T-helper 17 cell (primary cell): Measurements from ENCODE around the gene GLIPR1. TPM values are rescaled to one million over a fixed set of nuclear protein-coding genes. Genes with fewer than 3 reads are reported as not detected.
"Not testable (repeated sequence)": the region's sequence is repeated elsewhere in the genome, so short reads cannot be mapped to it uniquely, and the experiment has no call there.

Experiments used
- ATAC-seq: fragments of 150-1000 bp; cut with Tn5 transposase; 2 replicates; pipeline ENCODE4 v1.10.0; 2021; ENCODE audit warnings: mild to moderate bottlenecking, moderate library complexity
- DNase-seq, 3 donors: peaks; one replicate each; pipeline versions ENCODE4 v3.0.0 to v3.0.0-alpha.2; 2020 to 2021
- H3K9me3 ChIP-seq: one replicate; pipeline ENCODE4 v1.7.0; 2013; ENCODE audit warnings: low read length, mild to moderate bottlenecking; ENCODE audit not compliant: control insufficient read depth, poor library complexity, severe bottlenecking
- H3K27ac Mint-ChIP-seq: one replicate; pipeline ENCODE4 v1.8.0; 2022; ENCODE audit warnings: mild to moderate bottlenecking, moderate library complexity, mixed read lengths
- H3K27me3 Mint-ChIP-seq: one replicate; pipeline ENCODE4 v1.8.0; 2022; ENCODE audit warnings: mixed read lengths
- H3K36me3 Mint-ChIP-seq: one replicate; pipeline ENCODE4 v1.8.0; 2022; ENCODE audit warnings: low read depth, mixed read lengths
- H3K4me1 Mint-ChIP-seq: one replicate; pipeline ENCODE4 v1.8.0; 2022; ENCODE audit warnings: mild to moderate bottlenecking, mixed read lengths
- H3K4me3 Mint-ChIP-seq: one replicate; pipeline ENCODE4 v1.8.0; 2022; ENCODE audit warnings: mild to moderate bottlenecking, moderate library complexity, mixed read lengths
- total RNA-seq, 4 donors: library from RNA in 2 of 4; stranded (reverse) in 2 of 4; gene quantifications; one replicate each; pipeline ENCODE4 v1.2.3 and lab custom pipeline; 2022 to 2026

The GLIPR1 gene
- total RNA-seq, 2 donors from 2014 or later: 104 to 105 TPM

DNA sequence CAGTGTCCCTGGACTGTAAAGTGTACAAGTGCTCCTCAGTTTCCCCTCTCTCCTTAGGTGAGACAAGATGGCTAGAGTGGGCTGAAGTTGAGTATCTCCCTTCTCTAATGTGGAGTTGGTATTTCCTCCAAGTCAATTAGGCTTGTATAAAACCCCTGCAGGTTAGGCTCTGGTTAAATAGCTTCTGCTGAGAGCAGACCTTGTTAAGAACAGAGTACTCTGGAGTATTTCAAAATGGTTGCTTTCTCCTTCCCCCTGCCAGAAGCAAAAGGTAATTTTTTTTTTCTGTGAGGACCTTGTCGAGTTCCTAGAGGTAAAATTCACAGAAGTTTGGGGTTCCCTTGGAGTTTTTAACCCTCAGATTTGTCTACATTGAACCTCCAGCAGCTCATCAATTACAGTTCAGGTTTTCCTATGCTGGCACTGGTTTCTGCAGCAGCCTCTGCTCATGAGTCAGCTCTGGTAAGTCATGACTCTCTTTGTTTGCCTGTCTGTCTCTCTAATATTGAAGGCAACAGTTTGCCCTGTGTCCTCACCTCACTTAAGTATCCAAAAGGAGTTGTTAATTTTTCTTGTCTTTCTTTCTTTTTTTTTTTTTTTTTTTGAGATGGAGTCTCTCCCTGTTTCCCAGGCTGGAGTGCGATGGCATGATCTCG lies 27.8 kb upstream of the GLIPR1 start:
- no peaks in the 10 kb centered on the region for H3K9me3 ChIP-seq
- ATAC-seq: no peak
- no peak overlapping the region for H3K4me3 Mint-ChIP-seq
- peaks cover 16% of the 10 kb centered on the region for H3K4me1 Mint-ChIP-seq
- no peaks in the 10 kb centered on the region for H3K27me3 Mint-ChIP-seq
- peaks cover 2% of the 10 kb centered on the region for H3K36me3 Mint-ChIP-seq
- DNase-seq: no peak
- no peak overlapping the region for H3K27ac Mint-ChIP-seq

DNA sequence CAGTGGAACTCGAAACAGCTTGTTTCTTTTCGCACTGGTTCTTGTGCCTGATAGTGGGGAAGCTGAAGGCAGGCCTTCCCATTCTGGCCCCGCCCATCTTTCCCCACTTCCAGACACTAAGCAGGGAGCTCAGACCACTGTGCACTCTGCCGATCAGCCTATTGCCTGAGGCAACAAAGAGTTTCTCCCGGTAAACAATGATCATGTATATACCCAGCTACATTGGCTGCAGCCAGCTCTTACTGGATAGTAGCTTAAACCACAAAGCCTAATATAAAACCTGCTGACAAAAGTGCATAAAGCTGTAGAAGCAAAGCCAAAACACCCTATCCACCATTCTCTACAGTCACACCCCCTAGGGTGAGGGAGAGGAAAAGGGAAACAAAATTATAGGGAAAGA lies 24.7 kb upstream of the GLIPR1 start:
- ATAC-seq: no peak
- no peak for DNase-seq
- no peaks in the 10 kb centered on the region for H3K9me3 ChIP-seq
- Mint-ChIP-seq H3K27me3 (no peaks in the 10 kb centered on the region), H3K36me3 (peaks cover 2% of the 10 kb centered on the region), H3K27ac (peak overlapping the region; percentile 62), H3K4me3 (no peak overlapping the region), H3K4me1 (peaks cover 29% of the 10 kb centered on the region)

DNA sequence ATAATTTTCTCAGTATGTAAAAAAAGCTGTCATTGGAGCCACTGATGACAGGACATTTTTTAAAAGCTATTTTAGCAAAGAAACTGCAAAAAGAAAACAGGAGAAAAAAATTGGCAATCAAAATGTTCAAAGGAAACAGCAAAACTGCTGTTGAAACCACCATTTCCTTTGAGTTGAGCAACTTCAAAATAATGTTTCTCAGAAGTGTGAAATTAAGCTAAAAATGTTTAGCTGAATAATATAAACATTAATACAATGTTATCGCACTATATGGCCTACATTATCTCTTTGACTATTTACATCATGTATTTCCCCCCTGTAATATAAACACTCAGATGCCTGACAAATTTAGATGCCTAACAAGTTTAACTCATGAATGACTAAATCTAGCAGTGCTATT lies 23.4 kb upstream of the GLIPR1 start:
- DNase-seq (no peak), ATAC-seq (peak; percentile 50)
- Mint-ChIP-seq H3K27ac (peak overlapping the region; percentile 89), H3K27me3 (no peaks in the 10 kb centered on the region), H3K4me1 (peaks cover 30% of the 10 kb centered on the region), H3K36me3 (peaks cover 2% of the 10 kb centered on the region), H3K4me3 (no peak overlapping the region)
- H3K9me3 ChIP-seq: no peaks in the 10 kb centered on the region

DNA sequence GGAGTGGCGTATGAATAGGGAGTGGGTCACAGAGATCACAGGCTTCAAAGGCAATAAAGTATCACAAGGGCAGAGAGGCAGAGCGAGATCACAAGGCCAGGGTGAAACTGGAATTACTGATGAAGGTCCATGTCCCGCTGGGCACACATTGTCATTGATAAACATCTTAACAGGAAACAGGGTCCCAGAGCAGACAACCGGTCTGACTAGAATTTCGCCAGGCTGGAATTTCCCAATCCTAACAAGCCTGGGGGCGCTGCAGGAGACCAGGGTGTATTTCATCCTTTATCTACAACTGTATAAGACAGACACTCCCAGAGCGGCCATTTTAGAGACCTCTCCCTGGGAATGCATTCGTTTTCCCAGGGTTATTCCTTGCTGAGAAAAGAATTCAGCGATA lies 22.7 kb upstream of the GLIPR1 start:
- not testable (repeated sequence) for H3K27me3 Mint-ChIP-seq, H3K36me3 Mint-ChIP-seq, H3K9me3 ChIP-seq, ATAC-seq, DNase-seq
- peak overlapping the region; percentile 26 for H3K4me3 Mint-ChIP-seq
- peak overlapping the region; percentile 89 for H3K27ac Mint-ChIP-seq
- peaks cover 31% of the 10 kb centered on the region for H3K4me1 Mint-ChIP-seq

DNA sequence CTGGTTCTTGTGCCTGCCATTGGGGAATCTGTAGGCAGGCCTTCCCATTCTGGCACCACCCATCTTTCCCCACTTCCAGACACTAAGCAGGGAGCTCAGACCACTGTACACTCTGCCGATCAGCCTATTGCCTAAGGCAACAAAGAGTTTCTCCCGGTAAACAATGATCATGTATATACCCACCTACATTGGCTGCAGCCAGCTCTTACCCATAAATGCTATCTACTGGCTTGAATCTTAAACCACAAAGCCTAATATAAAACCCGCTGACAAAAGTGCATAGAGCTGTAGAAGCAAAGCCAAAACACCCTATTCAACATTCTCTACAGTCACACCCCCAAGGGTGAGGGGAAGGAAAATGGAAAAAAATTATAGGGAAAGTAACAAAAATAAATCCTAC lies 20.8 kb upstream of the GLIPR1 start:
- Mint-ChIP-seq H3K36me3 (peaks cover 2% of the 10 kb centered on the region), H3K27me3 (no peaks in the 10 kb centered on the region), H3K4me1 (peaks cover 31% of the 10 kb centered on the region), H3K27ac (peak overlapping the region; percentile 32), H3K4me3 (peak overlapping the region; percentile 58)
- H3K9me3 ChIP-seq: no peaks in the 10 kb centered on the region
- peak; percentile 30 for ATAC-seq
- no peak for DNase-seq

DNA sequence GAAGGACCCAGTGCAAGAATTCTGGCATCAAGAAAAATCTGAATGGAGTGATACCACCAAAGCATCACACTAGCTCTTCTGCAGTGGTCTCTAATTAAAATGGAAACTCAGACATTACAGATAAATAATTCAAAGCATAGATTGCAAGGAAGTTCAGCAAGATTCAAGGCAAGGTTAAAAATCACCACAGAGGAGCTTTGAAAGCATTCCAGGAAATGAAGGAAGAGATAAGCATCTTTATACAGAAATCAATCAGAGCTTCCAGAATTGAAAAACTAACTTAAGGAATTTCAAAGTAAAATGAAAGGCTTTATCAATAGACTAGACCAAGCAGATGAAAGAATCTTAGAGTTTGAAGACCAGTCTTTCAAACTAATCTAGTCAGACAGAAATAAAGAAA lies 20.4 kb upstream of the GLIPR1 start:
- DNase-seq: no peak
- ATAC-seq: no peak
- H3K4me3 Mint-ChIP-seq: peak overlapping the region; percentile 58
- H3K9me3 ChIP-seq: no peaks in the 10 kb centered on the region
- no peaks in the 10 kb centered on the region for H3K36me3 Mint-ChIP-seq
- H3K4me1 Mint-ChIP-seq: peaks cover 31% of the 10 kb centered on the region
- H3K27ac Mint-ChIP-seq: peak overlapping the region; percentile 32
- H3K27me3 Mint-ChIP-seq: no peaks in the 10 kb centered on the region

DNA sequence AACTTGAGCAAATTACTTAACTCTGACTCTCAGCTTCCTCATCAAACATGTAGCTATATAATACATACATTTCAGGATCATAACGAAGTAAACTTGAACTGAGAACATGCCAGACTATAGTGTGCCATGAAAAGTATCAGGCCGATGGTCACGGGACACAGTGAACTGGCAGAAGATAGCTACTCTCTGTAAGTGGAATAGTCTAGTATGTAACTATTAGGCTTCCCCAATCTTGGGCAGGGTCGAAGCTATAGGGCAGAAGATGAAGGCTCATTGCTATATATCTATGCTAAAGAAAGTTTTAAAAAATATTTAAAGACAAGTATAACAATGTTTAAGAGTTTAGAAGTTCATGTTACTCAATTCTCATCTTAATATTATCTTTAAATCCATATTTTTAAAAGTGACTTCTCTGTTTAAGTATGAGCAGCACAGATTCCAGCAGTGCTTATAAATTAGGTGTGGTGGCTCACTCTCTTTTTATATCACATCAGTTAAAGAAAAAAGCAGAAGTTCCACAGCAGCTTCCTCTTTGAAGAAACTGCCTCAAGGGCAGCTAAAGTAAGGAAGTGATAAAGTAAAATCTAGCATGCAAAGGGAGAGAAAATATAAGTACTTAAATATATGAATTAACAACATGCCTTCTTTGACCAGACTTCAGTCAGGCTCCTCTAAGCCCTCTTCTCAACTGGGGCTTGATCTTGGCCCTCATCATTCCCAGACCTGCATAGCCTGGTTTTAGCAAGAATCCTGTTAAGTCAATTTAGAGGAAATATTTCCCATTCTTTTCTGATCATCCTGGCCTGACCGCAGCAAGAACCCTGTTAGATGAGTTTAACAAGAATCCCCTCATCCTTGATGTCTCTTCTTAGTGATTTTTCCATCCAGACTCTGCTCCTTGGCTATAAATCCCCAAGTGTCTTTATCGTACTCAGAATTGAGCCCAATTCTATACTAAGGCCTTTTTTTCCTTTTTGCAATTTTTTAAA lies 8.4 kb upstream of the GLIPR1 start:
- peak; percentile 62 for ATAC-seq
- H3K9me3 ChIP-seq: no peaks in the 10 kb centered on the region
- no peaks in the 10 kb centered on the region for H3K36me3 Mint-ChIP-seq
- peaks cover 8% of the 10 kb centered on the region for H3K4me1 Mint-ChIP-seq
- H3K4me3 Mint-ChIP-seq: no peak overlapping the region
- DNase-seq: no peak
- H3K27me3 Mint-ChIP-seq: peaks cover 5% of the 10 kb centered on the region
- H3K27ac Mint-ChIP-seq: no peak overlapping the region

DNA sequence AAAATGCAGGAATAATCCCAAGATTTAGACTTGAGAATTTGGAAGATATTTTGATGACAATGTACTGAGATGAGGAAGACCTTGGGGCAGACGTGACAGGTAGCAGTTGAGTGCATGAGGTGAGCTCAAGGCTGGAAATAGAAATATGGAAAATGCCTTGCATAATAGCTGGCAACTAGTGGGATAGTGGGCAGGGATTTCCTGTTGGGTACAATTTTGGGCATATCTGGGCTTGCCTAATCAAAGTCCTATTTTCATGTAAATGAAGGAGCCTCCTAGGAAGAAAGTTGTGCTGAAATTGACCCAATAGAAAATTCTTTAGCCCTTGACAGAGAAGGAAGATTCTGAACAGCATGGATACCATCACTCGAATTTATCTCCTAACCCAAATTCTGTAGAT lies 6.4 kb upstream of the GLIPR1 start:
- DNase-seq (no peak), ATAC-seq (no peak)
- H3K9me3 ChIP-seq: no peaks in the 10 kb centered on the region
- Mint-ChIP-seq H3K27ac (no peak overlapping the region), H3K4me1 (peaks cover 12% of the 10 kb centered on the region), H3K36me3 (no peaks in the 10 kb centered on the region), H3K27me3 (peaks cover 5% of the 10 kb centered on the region), H3K4me3 (no peak overlapping the region)

DNA sequence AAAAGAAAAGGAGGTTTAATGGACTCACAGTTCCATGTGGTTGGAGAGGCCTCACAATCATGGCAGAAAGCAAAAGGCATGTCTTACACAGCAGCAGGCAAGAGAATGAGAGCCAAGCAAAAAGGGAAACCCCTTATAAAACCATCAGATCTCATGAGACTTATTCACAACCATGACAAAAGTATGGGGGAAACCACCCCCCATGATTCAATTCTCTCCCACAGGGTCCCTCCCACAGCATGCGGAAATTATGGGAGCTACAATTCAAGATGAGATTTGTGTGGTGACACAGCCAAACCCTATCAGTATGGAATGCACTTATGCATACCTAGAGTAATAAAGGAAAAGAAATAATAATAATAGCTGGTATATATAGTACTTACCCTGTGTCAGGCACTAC lies 4.5 kb upstream of the GLIPR1 start:
- ATAC-seq (no peak), DNase-seq (no peak)
- peaks cover 22% of the 10 kb centered on the region for H3K4me1 Mint-ChIP-seq
- H3K4me3 Mint-ChIP-seq: no peak overlapping the region
- H3K27ac Mint-ChIP-seq: peak overlapping the region; percentile 92
- no peaks in the 10 kb centered on the region for H3K9me3 ChIP-seq
- peaks cover 1% of the 10 kb centered on the region for H3K27me3 Mint-ChIP-seq
- H3K36me3 Mint-ChIP-seq: peaks cover 2% of the 10 kb centered on the region

DNA sequence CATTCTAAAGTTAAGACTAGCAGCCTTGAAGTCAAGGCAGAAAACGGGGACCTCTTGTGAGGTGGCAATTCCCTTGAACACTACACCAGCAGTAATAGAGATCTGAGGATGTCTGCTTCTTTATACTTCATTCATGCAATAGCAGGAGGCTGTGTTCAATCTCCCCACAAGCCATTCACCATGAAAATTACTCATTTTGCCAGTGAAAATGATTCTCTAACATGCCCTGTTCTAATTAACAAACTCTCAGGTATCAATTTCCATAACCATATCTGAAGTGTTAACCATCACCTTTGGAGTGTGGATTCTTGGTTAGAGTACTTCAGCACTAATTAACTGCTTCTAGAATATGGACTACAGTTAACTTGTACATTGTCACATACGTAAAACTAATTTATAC lies 3.4 kb upstream of the GLIPR1 start:
- ATAC-seq (no peak), DNase-seq (no peak)
- no peak overlapping the region for H3K4me3 Mint-ChIP-seq
- H3K36me3 Mint-ChIP-seq: peaks cover 7% of the 10 kb centered on the region
- H3K4me1 Mint-ChIP-seq: peaks cover 31% of the 10 kb centered on the region
- H3K27ac Mint-ChIP-seq: peak overlapping the region; percentile 92
- H3K27me3 Mint-ChIP-seq: no peaks in the 10 kb centered on the region
- no peaks in the 10 kb centered on the region for H3K9me3 ChIP-seq

DNA sequence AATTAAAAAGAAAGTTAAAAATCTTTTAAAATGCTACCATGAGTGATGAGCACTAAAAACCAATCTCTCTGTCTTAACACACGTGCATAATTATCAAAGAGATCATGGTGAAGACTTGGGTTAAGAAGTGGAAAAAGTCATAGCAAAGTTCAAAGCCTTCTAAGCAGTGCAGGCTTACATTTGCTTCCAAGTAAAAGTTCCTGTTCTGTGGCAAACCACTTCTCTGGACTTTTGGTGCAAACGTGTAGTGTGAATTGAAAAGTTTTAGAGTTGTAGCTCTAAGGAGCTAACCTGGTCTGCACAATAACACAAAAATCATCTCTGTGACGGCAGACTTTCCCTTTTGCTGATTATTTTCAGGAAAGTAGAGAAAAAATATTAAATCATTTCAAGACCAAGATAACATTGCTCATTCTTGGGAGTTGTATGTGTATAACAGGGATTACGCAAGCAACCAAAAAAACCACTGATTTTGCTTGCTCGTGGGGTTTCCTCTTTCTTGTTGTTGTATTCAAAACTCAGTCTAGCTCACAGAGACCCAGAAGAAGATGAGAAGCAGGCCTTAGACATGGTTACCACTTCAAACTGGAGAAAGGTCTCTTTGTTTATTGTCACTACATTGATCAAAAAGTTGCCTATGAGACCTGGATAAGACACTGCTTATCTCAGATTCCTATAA lies 2.3 kb upstream of the GLIPR1 start:
- H3K4me1 Mint-ChIP-seq: peaks cover 40% of the 10 kb centered on the region
- ATAC-seq (peak; percentile 67), DNase-seq (no peak)
- no peaks in the 10 kb centered on the region for H3K9me3 ChIP-seq
- H3K27me3 Mint-ChIP-seq: no peaks in the 10 kb centered on the region
- peak overlapping the region; percentile 92 for H3K27ac Mint-ChIP-seq
- peaks cover 8% of the 10 kb centered on the region for H3K36me3 Mint-ChIP-seq
- H3K4me3 Mint-ChIP-seq: peak overlapping the region; percentile 77

DNA sequence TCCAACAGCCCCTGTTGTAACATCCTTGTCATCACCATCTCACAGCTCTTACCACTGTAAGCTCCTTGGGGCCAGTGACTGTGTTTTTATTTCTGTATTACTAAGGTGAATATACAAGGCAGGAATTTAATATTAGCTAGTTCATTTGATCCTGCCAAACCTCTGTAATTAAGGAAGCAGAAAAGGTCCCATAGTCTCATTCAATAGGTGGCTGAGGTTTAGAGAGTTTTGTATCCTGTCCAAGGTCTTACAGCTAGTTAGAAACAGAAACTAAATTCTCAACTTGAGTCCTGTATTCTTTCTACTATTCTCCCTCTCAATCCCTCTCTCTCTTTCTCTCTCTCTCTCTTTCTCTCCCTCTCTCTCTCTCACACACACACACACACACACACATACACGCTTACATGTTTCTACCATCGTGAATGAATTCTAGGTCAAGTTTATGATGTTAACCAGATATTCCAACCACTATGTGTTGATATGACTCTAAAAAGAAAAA lies 543 bp upstream of the GLIPR1 start:
- Mint-ChIP-seq H3K4me3 (peak overlapping the region; percentile 77), H3K36me3 (peaks cover 13% of the 10 kb centered on the region), H3K27ac (peak overlapping the region; percentile 92), H3K4me1 (peaks cover 56% of the 10 kb centered on the region), H3K27me3 (no peaks in the 10 kb centered on the region)
- no peaks in the 10 kb centered on the region for H3K9me3 ChIP-seq
- DNase-seq: no peak
- peak; percentile 27 for ATAC-seq
